SU-DHL-6 (cell line): Measurements from ENCODE around the gene KRTAP4-1.

Source experiments
- EZH2phosphoT487 ChIP-seq: fragments of 200-600 bp; sonication (generic), shearing (Covaris generic); conservative IDR thresholded peaks from 2 replicates; pipeline ENCODE4 v1.6.1; 2018; ENCODE audit warnings: mild to moderate bottlenecking, antibody characterized with exemption, low read length, moderate library complexity, mixed read lengths
- TF ChIP-seq, protein P1 (sequence below): fragments of 200-600 bp; sonication (generic); IDR thresholded peaks from one replicate; pipeline ENCODE4 v1.5.1; 2017; ENCODE audit warnings: antibody characterized with exemption, mild to moderate bottlenecking, low read length, moderate library complexity; ENCODE audit not compliant: insufficient read depth, poor library complexity, severe bottlenecking

DNA sequence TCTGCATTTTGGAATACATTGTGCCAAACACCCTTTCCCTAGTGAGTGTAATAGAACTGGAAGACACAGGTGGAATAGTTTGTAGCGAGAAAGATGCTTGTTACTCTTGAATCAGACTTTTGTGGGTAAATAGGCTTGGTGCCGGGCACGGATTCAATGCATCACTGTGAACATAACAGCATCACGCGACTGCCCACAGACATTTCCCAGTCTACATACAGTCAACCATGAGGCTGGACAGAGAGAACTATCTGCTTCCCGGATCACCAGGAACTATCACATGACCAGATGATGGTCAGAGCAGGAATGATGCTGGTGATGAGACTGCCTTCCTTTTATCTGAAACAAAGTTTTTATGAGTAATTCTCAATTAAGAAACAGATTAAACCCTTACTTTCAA lies 41.3 kb upstream of the KRTAP4-1 start:
- TF ChIP-seq, protein P1, sequence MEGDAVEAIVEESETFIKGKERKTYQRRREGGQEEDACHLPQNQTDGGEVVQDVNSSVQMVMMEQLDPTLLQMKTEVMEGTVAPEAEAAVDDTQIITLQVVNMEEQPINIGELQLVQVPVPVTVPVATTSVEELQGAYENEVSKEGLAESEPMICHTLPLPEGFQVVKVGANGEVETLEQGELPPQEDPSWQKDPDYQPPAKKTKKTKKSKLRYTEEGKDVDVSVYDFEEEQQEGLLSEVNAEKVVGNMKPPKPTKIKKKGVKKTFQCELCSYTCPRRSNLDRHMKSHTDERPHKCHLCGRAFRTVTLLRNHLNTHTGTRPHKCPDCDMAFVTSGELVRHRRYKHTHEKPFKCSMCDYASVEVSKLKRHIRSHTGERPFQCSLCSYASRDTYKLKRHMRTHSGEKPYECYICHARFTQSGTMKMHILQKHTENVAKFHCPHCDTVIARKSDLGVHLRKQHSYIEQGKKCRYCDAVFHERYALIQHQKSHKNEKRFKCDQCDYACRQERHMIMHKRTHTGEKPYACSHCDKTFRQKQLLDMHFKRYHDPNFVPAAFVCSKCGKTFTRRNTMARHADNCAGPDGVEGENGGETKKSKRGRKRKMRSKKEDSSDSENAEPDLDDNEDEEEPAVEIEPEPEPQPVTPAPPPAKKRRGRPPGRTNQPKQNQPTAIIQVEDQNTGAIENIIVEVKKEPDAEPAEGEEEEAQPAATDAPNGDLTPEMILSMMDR = no peak
- no peak for TF ChIP-seq EZH2phosphoT487
